ENCODE results near the gene UGCG.
A peak's percentile ranks its signal among the peaks of the same experiment; 100 is the strongest.
"Not testable (repeated sequence)": the region's sequence is repeated elsewhere in the genome, so short reads cannot be mapped to it uniquely, and the experiment has no call there.

The UGCG gene

GRCh38 chr9:111957856-111958631 lies 61.4 kb downstream of the UGCG start:
- peak; percentile 15 to 27 for DNase-seq

GRCh38 chr9:111959468-111960359 lies 63.1 kb downstream of the UGCG start:
- no peak for DNase-seq

GRCh38 chr9:111960485-111960884 lies 63.9 kb downstream of the UGCG start:
- DNase-seq = not testable (repeated sequence)

- no peak for DNase-seq
Observed at GRCh38 chr9:111961009-111961408, 64.4 kb downstream of the UGCG start.

- DNase-seq = no peak
Observed at GRCh38 chr9:111961575-111961974, 65.0 kb downstream of the UGCG start.

- no peak for DNase-seq
Observed at GRCh38 chr9:111962021-111962420, 65.4 kb downstream of the UGCG start.

- DNase-seq = no peak
Observed at GRCh38 chr9:111963995-111964394, 67.4 kb downstream of the UGCG start.

GRCh38 chr9:111965566-111966019 lies 69.0 kb downstream of the UGCG start:
- no peak for DNase-seq

- no peak for DNase-seq
Observed at GRCh38 chr9:111966124-111966723, 69.6 kb downstream of the UGCG start.

- DNase-seq = no peak
Observed at GRCh38 chr9:111966861-111967291, 70.3 kb downstream of the UGCG start.

- no peak for DNase-seq
Observed at GRCh38 chr9:111967621-111968020, 71.0 kb downstream of the UGCG start.

- DNase-seq = no peak
Observed at GRCh38 chr9:111969061-111969460, 72.4 kb downstream of the UGCG start.

GRCh38 chr9:111969622-111970021 lies 73.0 kb downstream of the UGCG start:
- no peak for DNase-seq

GRCh38 chr9:111970827-111971226 lies 74.2 kb downstream of the UGCG start:
- DNase-seq = no peak

GRCh38 chr9:111974092-111974681 lies 77.6 kb downstream of the UGCG start:
- DNase-seq = no peak

- peak; percentile 23 to 27 for DNase-seq
Observed at GRCh38 chr9:111975709-111976108, 79.1 kb downstream of the UGCG start.

GRCh38 chr9:111978616-111979015 lies 82.0 kb downstream of the UGCG start:
- no peak for DNase-seq

- no peak for DNase-seq
Observed at GRCh38 chr9:111979561-111979960, 82.9 kb downstream of the UGCG start.

GRCh38 chr9:111980398-111980797 lies 83.8 kb downstream of the UGCG start:
- no peak for DNase-seq

GRCh38 chr9:111983484-111983908 lies 86.9 kb downstream of the UGCG start:
- DNase-seq = peak in 1 of 2 donors; percentile 40

GRCh38 chr9:111984086-111984802 lies 87.6 kb downstream of the UGCG start:
- DNase-seq = no peak
